Effector memory CD4-positive, alpha-beta T cell (primary cell): ENCODE results near the gene CSMD2.

Source experiments
- DNase-seq, 3 donors: peaks; one replicate each; pipeline ENCODE4 v3.0.0-alpha.2; 2020
- H3K27ac ChIP-seq: 2 replicates; pipeline ENCODE4 v1.7.0; 2013; ENCODE audit warnings: mild to moderate bottlenecking, low read length, moderate library complexity; ENCODE audit not compliant: insufficient read depth, poor library complexity, severe bottlenecking
- H3K27me3 ChIP-seq: replicated peaks from 2 replicates; pipeline ENCODE4 v1.7.0; 2013; ENCODE audit warnings: mild to moderate bottlenecking, low read length; ENCODE audit not compliant: insufficient read depth, control insufficient read depth, poor library complexity, severe bottlenecking
- H3K36me3 ChIP-seq: 2 replicates; pipeline ENCODE4 v1.7.0; 2013; ENCODE audit warnings: mild to moderate bottlenecking, low read length, moderate library complexity; ENCODE audit not compliant: control insufficient read depth, insufficient read depth
- H3K4me1 ChIP-seq: 2 replicates; pipeline ENCODE4 v1.7.0; 2013; ENCODE audit warnings: low read length, mild to moderate bottlenecking; ENCODE audit not compliant: control insufficient read depth, insufficient read depth, poor library complexity, severe bottlenecking
- H3K4me3 ChIP-seq: 2 replicates; pipeline ENCODE4 v1.7.0; 2013; ENCODE audit warnings: low read length, low read depth, mild to moderate bottlenecking; ENCODE audit not compliant: insufficient read depth, poor library complexity, severe bottlenecking
- H3K9me3 ChIP-seq: 2 replicates; pipeline ENCODE4 v1.7.0; 2013; ENCODE audit warnings: mild to moderate bottlenecking, low read length, moderate library complexity; ENCODE audit not compliant: control insufficient read depth

Gene CSMD2

GRCh38 chr1:33696962-33697361 is 468.1 kb downstream of the CSMD2 start:
- Histone ChIP-seq H3K4me3 (no peak overlapping the region), H3K27ac (no peak overlapping the region), H3K9me3 (no peaks in the 10 kb centered on the region), H3K4me1 (no peaks in the 10 kb centered on the region), H3K27me3 (no peaks in the 10 kb centered on the region), H3K36me3 (no peaks in the 10 kb centered on the region)
- no peak for DNase-seq

DNA sequence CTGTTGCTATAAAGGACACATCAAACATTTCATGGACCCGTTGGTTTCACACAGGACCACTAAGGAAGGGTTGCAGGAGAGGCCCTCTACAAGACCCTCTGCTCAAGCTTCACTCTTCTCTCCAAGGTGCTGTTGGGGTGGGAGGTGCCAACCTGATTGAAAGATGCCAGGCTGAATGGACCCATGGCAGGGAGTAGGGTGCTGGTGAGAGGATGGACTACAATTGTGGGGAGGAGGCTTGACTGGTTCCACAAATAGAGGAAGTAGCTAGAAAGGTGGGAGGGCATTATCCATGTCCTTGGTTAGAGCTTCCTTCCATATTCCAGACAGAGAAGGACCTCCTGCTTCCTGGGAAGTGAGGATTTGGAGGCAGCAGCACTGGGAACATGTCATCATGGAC is 468.7 kb downstream of the CSMD2 start:
- Histone ChIP-seq H3K36me3 (no peaks in the 10 kb centered on the region), H3K9me3 (no peaks in the 10 kb centered on the region), H3K4me1 (no peaks in the 10 kb centered on the region), H3K4me3 (no peak overlapping the region), H3K27me3 (no peaks in the 10 kb centered on the region), H3K27ac (no peak overlapping the region)
- DNase-seq, result no peak

GRCh38 chr1:33692206-33693188 is 472.5 kb downstream of the CSMD2 start:
- no peak for DNase-seq

DNA sequence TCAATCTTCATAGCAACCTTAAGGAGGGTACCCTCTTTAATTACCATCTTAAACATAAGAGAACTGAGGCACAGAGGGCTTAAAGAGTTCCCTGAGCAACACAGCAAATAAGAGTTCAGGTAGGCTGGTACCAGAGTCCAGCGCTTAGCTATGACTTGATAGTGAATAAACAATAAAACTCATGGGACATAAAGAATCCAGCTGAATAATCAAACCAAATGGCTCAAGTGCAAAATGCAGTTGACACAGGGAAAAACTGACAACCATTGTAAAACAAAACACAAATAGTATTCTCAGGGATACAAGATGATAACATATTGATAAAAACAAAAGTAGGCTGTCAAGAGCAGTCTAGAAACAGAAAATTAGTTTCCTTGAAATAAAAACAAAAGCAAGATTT is 478.0 kb downstream of the CSMD2 start:
- Histone ChIP-seq H3K9me3 (no peaks in the 10 kb centered on the region), H3K4me1 (no peaks in the 10 kb centered on the region), H3K27me3 (no peaks in the 10 kb centered on the region), H3K27ac (no peak overlapping the region), H3K36me3 (no peaks in the 10 kb centered on the region), H3K4me3 (no peak overlapping the region)
- no peak for DNase-seq

More at GRCh38 chr1:33692206-33693188, 472.5 kb downstream of the CSMD2 start:
- Histone ChIP-seq H3K4me3 (no peak overlapping the region), H3K9me3 (no peaks in the 10 kb centered on the region), H3K4me1 (no peaks in the 10 kb centered on the region), H3K36me3 (no peaks in the 10 kb centered on the region), H3K27ac (no peak overlapping the region), H3K27me3 (no peaks in the 10 kb centered on the region)

GRCh38 chr1:33686551-33686950 is 478.5 kb downstream of the CSMD2 start:
- Histone ChIP-seq H3K27ac (no peak overlapping the region), H3K4me3 (no peak overlapping the region), H3K27me3 (no peaks in the 10 kb centered on the region), H3K9me3 (no peaks in the 10 kb centered on the region), H3K4me1 (no peaks in the 10 kb centered on the region), H3K36me3 (no peaks in the 10 kb centered on the region)
- no peak for DNase-seq

- Histone ChIP-seq H3K27ac (no peak overlapping the region), H3K4me3 (no peak overlapping the region), H3K36me3 (no peaks in the 10 kb centered on the region), H3K9me3 (no peaks in the 10 kb centered on the region), H3K27me3 (no peaks in the 10 kb centered on the region), H3K4me1 (no peaks in the 10 kb centered on the region)
- no peak for DNase-seq
These were observed 479.8 kb downstream of the CSMD2 start for GRCh38 chr1:33685256-33685655.

- Histone ChIP-seq H3K27me3 (no peaks in the 10 kb centered on the region), H3K27ac (no peak overlapping the region), H3K36me3 (no peaks in the 10 kb centered on the region)
These were observed 480.4 kb downstream of the CSMD2 start for GRCh38 chr1:33684396-33685179.

DNA sequence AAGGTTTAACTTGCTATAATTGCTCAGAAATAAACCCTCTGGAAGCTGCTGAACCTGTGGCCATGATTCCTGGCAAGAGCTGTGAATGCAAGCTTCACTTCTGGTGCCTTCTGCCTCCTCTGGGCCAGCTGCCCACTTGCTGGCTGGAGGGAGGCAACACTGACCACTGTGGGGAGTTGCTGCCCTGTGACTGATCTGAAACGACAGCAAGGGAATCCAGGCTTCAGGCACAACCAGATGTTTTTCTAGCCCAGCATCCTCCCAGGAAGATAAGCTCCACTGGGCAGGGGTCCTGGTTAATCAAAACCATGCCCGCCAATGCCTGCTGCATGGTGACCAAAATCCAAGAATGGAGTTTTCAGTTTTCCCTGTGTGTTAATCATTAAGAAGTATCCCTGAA is 481.1 kb downstream of the CSMD2 start:
- no peak overlapping the region for H3K4me3 ChIP-seq
- no peaks in the 10 kb centered on the region for H3K27me3 ChIP-seq
- no peak for DNase-seq
- no peaks in the 10 kb centered on the region for H3K9me3 ChIP-seq
- no peaks in the 10 kb centered on the region for H3K4me1 ChIP-seq
- H3K27ac ChIP-seq, result no peak overlapping the region
- H3K36me3 ChIP-seq, result no peaks in the 10 kb centered on the region

More at GRCh38 chr1:33684396-33685179, 480.4 kb downstream of the CSMD2 start:
- H3K9me3 ChIP-seq, result no peaks in the 10 kb centered on the region
- H3K4me1 ChIP-seq, result no peaks in the 10 kb centered on the region
- no peak overlapping the region for H3K4me3 ChIP-seq
- no peak for DNase-seq

GRCh38 chr1:33682371-33682770 is 482.7 kb downstream of the CSMD2 start:
- no peaks in the 10 kb centered on the region for H3K4me1 ChIP-seq
- H3K36me3 ChIP-seq, result no peaks in the 10 kb centered on the region
- DNase-seq, result no peak
- H3K4me3 ChIP-seq, result no peak overlapping the region
- no peaks in the 10 kb centered on the region for H3K27me3 ChIP-seq
- no peak overlapping the region for H3K27ac ChIP-seq
- H3K9me3 ChIP-seq, result no peaks in the 10 kb centered on the region
